ENCODE results near the gene ITGA8.
"Not testable (repeated sequence)": the region's sequence is repeated elsewhere in the genome, so short reads cannot be mapped to it uniquely, and the experiment has no call there.

ITGA8 gene

DNA sequence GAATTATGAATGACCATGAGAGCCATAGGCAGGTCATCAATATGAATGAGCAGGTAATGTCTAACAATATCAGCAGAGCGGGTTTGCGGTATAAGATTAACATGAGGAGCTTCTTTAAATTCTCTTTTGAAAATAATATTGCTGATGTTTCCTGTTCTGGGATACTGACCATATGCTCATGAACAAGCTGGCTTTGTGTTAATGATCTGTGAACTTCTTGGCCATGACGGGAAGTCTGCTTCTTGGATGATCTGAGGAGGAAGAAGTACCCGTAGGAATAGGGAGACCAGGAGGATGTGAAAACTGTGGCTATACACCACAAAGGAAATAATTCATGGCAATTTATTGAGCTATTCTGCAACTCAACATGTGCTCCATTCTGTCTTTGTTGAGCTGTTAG is 38.6 kb downstream of the ITGA8 start:
- DNase-seq (ENCODE audit: low read depth in 2 of 2), result no peak

GRCh38 chr10:15678851-15679250 is 40.9 kb downstream of the ITGA8 start:
- no peak for DNase-seq (ENCODE audit: low read depth in 2 of 2)

DNA sequence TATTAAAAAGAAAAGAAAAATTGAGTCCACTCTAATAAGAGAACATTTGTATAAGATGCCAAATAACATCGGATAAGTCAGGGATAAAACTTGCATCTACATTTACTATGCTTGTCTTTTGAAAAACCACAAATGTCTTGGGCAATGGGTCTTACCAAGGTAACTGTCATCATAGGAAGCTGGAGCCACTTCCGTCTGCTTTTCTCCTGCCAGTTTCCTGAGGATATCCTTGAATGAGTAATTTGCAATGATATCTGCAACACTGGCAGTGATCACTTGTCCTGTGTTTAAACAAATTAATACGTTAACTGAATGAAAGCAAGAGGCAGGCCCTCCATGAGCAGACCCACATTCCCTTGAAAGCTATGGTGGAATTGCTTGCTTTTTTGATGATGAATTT is 47.3 kb downstream of the ITGA8 start:
- DNase-seq (ENCODE audit: low read depth in 2 of 2), result no peak

DNA sequence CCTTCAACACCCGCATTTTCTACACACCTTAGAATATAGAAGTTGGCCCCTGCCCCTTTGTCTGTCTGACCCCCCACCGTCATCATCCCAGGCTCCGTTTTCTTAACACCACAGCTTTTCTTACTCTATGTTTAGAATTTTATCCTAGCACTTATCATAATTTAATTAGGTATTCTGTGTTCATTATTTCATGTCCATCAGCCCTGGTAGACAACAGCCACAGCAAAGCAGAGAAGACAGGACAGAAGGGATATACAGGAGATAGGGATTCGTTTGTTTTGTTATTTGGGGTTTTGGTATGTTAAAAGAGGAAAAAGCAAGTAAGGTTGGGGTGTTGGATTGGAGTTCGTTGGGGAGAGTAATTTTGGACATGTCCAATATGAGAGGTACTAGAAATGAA is 48.8 kb downstream of the ITGA8 start:
- DNase-seq (ENCODE audit: low read depth in 2 of 2), result no peak

GRCh38 chr10:15661574-15661973 is 58.1 kb downstream of the ITGA8 start:
- DNase-seq (ENCODE audit: low read depth in 2 of 2), result no peak

- no peak for DNase-seq (ENCODE audit: low read depth in 2 of 2)
These were observed 58.7 kb downstream of the ITGA8 start for GRCh38 chr10:15660990-15661389.

DNA sequence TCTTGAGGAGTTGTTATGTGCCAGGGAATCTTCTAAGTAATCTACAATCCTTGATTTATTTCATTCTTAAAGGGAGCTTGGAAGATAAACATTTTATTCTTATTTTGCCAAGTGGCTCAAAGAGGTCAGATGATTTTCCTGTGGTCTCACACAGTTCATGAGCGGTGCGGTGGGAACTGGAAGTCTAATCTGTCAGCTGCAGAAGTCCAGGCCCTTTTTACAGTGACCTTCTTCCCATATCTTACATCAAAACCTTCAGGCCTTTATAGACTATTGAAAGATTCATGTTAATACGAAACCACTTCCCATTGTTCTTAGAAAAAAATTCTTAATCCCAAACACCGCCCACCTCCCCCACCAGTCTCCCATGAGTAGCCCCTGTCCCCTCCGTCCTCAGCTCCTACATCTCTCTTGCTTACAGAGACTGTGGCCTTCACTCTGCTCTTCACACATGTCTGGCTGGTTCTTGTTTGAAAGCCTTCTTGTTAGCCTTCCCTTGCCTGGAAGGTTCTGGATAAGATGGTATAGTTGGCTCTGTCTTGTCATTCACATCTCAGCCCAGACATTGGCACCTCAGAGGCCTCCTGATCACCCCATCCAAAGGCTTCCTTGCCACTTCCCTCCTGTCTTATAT is 61.5 kb downstream of the ITGA8 start:
- no peak for DNase-seq (ENCODE audit: low read depth in 2 of 2)

DNA sequence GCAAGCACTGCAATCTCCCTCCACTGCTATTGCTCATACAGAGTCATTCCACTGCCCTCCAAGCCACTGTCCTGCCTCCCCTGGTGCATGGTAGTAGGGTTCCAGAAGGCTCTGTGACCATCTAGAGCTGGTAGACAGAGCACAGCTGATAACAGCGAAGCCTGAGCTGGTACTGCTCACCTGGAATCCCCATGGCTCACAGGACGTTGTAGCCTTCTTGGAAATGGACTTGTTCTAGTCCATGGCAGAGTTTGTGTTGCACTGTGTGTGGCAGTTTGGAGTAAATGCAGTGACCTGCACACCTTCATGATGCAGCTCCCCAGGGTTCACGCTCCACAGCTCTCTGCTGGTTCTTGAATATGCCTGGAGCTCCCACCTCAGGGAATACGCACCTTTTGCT is 67.0 kb downstream of the ITGA8 start:
- no peak for DNase-seq (ENCODE audit: low read depth in 2 of 2)

GRCh38 chr10:15652117-15652516 is 67.6 kb downstream of the ITGA8 start:
- no peak for DNase-seq (ENCODE audit: low read depth in 2 of 2)

- DNase-seq (ENCODE audit: low read depth in 2 of 2), result no peak
These were observed 68.5 kb downstream of the ITGA8 start for GRCh38 chr10:15651175-15651574.

DNA sequence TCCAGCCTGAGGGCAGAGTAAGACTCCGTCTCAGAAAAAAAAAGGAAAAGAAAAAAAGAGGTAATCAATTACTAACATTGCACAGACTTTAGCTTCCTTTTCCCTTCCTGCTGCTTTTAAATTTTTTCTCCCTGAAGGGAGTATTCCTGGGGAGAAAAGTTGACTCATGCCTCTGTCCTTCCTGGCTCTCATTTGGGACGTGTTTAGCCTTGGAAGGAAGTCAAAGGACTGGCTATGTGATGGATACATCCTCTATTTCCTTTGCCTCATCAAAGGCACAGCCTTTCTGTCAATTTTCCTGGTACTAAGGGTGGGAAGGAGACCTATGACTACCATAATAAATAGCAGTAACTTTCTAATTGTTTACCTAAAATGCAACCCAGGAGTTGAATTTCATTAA is 77.6 kb downstream of the ITGA8 start:
- no peak for DNase-seq (ENCODE audit: low read depth in 2 of 2)

DNA sequence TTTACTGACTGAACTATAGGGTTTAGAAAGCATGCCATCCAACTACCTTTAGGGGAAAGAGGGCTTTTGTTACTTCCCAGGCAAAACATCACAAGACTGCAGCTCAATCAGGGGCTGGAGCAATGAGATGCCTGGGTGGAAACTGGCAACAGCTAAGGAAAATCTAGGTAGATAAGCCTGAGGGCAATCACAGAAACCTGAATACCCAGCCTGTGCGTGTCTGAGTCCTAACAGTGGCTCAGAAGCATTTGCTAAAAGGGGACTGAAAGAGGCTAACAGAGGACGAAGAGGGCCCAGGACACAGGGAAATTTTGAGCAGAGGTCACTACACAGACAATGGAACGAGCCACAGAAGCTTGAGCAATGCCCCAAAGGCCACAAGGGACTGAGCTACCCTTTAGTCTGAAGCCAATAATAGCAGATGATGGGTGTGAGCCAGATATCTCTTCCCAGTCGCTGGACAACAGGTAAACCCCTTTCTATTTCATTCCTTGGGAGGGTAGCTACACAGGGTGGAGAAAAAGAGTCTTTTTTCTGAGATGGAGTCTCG is 79.1 kb downstream of the ITGA8 start:
- no peak for DNase-seq (ENCODE audit: low read depth in 2 of 2)

- DNase-seq (ENCODE audit: low read depth in 2 of 2), result no peak
These were observed 83.3 kb downstream of the ITGA8 start for GRCh38 chr10:15636446-15636845.

- no peak for DNase-seq (ENCODE audit: low read depth in 2 of 2)
These were observed 87.1 kb downstream of the ITGA8 start for GRCh38 chr10:15632456-15633091.

DNA sequence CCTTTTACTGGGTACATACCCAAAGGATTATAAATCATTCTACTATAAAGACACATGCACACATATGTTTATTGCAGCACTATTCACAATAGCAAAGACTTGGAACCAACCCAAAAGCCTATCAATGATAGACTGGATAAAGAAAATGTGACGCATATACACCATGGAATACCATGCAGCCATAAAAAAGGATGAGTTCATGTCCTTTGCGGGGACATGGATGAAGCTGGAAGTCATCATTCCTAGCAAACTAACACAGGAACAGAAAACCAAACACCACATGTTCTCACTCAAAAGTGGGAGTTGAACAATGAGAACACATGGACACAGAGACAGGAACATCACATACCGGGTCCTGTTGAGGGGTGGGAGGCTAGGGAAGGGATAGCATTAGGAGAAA is 88.5 kb downstream of the ITGA8 start:
- DNase-seq (ENCODE audit: low read depth in 2 of 2), result not testable (repeated sequence)

DNA sequence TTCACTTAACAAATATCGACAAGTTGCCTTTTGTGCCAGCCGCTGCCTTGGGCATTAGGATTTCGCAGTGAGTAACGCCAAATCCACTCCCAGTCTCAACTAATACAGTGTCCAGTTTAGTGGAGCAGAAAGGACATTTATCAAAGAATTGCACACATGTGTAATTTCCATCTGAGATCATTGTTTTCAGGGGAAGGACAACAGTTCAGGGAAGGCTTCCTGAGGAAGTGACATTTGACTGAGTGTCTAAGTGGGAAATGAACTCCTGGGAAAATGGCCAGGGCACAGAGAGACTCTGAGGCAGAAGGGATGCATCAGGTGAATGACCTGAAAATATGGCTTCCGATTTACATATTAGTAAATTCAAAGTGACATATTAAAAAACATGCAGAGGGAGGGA is 89.4 kb downstream of the ITGA8 start:
- DNase-seq (ENCODE audit: low read depth in 2 of 2), result no peak

DNA sequence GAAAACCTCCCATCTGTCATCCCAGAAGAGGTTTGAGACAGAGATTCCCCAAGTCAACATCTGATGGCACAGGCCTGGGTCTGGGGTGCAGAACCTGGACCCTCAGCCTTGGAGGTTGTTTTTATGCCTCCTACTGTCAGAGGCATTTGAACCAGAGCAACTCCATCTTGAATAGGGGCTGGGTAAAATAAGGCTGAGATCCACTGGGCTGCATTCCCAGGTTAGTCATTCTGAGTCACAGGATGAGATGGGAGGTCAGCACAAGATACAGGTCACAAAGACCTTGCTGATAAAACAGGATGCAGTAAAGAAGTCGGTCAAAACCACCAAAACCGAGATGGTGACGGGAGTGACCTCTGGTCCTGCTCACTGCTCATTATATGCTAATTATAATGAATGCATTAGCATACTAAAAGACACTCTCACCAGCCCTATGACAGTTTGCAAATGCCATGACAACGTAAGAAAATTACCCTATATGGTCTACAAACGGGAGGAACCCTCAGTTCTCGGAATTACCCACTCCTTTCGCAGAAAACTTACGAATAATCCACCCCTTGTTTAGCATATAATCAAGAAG is 92.0 kb downstream of the ITGA8 start:
- no peak for DNase-seq (ENCODE audit: low read depth in 2 of 2)

GRCh38 chr10:15626937-15627336 is 92.8 kb downstream of the ITGA8 start:
- no peak for DNase-seq (ENCODE audit: low read depth in 2 of 2)

DNA sequence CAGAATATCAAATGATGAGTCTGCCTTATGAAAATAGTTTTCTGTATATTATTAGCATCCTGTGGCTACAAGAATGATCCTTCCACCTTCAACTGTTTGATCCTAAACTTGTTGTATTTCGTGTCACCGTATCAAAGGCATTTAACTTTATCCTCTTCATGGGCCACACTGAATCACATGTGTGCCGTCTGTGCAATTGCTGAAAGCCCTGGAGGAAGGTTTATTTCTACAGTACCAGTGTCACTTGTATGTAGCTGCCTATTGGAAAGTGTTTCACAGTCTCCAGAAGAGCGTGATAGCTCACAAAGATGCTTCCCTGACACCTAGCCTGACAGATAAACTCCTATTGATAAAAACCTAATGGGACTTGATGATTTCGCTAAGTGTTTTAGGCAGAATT is 94.5 kb downstream of the ITGA8 start:
- no peak for DNase-seq (ENCODE audit: low read depth in 2 of 2)

DNA sequence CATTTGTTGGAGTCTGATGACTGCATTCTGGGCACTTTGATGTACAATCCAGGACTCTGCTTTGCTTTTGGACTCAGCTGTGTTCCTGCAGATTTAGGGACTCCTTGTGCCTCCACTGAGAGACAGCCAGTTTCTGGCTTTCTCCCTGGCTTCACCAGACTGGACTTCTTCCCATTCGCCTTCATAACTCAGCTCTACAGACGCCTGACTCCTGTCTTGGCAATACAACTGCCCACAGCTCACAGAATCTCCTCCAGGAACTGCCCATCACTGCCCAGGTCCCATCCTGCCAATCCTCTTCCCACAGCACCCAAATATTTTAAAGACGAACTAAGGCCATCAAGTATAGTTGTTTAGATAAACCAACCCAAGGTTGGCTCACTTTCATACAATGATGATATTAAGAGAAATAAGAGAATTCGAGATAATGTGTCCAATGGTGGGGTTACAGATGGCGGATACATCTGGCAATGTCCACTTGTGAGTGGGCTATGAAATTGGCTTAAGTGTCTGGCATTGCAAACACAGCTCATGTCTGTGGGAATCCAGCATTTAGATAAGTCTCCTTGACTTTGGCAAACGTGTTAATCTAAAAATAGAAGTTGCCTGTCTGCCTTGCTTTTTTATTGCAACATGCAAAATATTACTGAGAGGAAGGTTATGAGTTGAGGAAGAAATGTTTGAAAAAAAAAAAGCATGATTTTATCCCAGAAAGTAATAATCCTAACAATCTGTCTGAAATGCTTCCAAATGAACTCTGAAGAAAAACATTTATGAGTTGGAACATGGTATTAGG is 95.1 kb downstream of the ITGA8 start:
- DNase-seq (ENCODE audit: low read depth in 2 of 2), result no peak

GRCh38 chr10:15620836-15621515 is 98.7 kb downstream of the ITGA8 start:
- DNase-seq (ENCODE audit: low read depth in 2 of 2), result no peak

DNA sequence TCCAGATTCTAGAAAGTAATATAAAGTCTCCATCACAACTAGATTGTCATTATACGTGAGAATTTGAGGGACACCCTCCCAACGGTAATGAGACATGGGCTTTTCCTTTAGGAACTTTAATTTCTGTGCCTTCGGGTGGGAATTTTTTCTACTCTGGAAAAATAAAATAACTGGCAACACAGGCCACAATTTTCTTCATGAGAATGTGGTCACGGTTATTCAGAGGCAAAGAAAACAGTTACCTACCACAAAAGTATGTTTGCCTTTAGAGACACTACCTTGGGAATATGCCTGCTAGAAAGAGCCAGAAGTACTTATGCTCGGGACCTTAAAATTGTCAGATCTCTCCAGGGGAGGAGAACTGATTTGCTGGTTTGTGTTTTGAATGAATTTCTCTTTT is 99.4 kb downstream of the ITGA8 start:
- DNase-seq (ENCODE audit: low read depth in 2 of 2), result no peak
